H1 (cell line): Measurements from ENCODE around the gene ZNF598. TPM values are rescaled to one million over a fixed set of nuclear protein-coding genes. Genes with fewer than 3 reads are reported as not detected.
A peak's percentile ranks its signal among the peaks of the same experiment; 100 is the strongest.

Experiments
- CTCF ChIA-PET: fragments of 300-600 bp; sonication (Branson Sonifier 250); formaldehyde crosslinking; loops from one replicate; lab custom pipeline; 2021; ENCODE audit not compliant: partially characterized antibody; lab: Charles Lee
- POLR2A ChIA-PET: fragments of 300-600 bp; sonication (Branson Sonifier 250); formaldehyde crosslinking; loops from one replicate; lab custom pipeline; 2021; ENCODE audit warnings: inconsistent platforms; ENCODE audit not compliant: partially characterized antibody; lab: Charles Lee
- DNase-seq, 2 experiments: peaks; one replicate each; pipeline versions ENCODE4 v3.0.0 to v3.0.0-alpha.2; 2010 to 2022; ENCODE audit warnings: low spot score in 2 of 2, low read depth in 1 of 2, mixed read lengths in 1 of 2
- FAIRE-seq: peaks from 2 replicates; lab custom pipeline; 2011; peaks lifted over from hg19 to GRCh38; lab: Jason Lieb, UNC
- H2AFZ ChIP-seq: 2 replicates; pipeline ENCODE4 v1.8.1; 2012; ENCODE audit warnings: low read length, inconsistent platforms
- H2AK5ac ChIP-seq: 2 replicates; pipeline ENCODE4 v1.6.1; 2013; ENCODE audit warnings: low read depth, low read length
- H2BK120ac ChIP-seq: replicated peaks from 2 replicates; pipeline ENCODE3; 2013; ENCODE audit warnings: low read depth, low read length, inconsistent platforms
- H2BK12ac ChIP-seq: 2 replicates; pipeline ENCODE4 v1.6.1; 2013; ENCODE audit warnings: low read depth, low read length
- H2BK15ac ChIP-seq: 2 replicates; pipeline ENCODE4 v1.6.1; 2013; ENCODE audit warnings: low read length
- H2BK20ac ChIP-seq: 2 replicates; pipeline ENCODE4 v1.6.1; 2013; ENCODE audit warnings: low read length
- H2BK5ac ChIP-seq: 2 replicates; pipeline ENCODE4 v1.6.1; 2013; ENCODE audit warnings: low read depth, low read length
- H3K14ac ChIP-seq: 2 replicates; pipeline ENCODE4 v1.6.1; 2013; ENCODE audit warnings: inconsistent platforms; ENCODE audit not compliant: insufficient read length
- H3K18ac ChIP-seq: 2 replicates; pipeline ENCODE4 v1.6.1; 2013; ENCODE audit warnings: low read length; ENCODE audit errors: extremely low read depth
- H3K23ac ChIP-seq: 2 replicates; pipeline ENCODE4 v1.6.1; 2013; ENCODE audit warnings: inconsistent platforms; ENCODE audit not compliant: insufficient read length
- H3K23me2 ChIP-seq: 2 replicates; pipeline ENCODE4 v1.6.1; 2013; ENCODE audit warnings: low read depth, low read length
- H3K27ac ChIP-seq: 2 replicates; pipeline ENCODE4 v1.6.1; 2011; ENCODE audit warnings: low read depth, low read length, inconsistent platforms
- H3K27me3 ChIP-seq, 4 experiments: replicated peaks in 1 of 4; 1 replicate in 1 of 4; 2 replicates in 3 of 4; pipeline versions ENCODE4 v1.6.1 to v1.8.1; 2011 to 2013; ENCODE audit warnings: low read length in 3 of 4, mild to moderate bottlenecking in 3 of 4, inconsistent platforms in 2 of 4, mixed read lengths in 2 of 4, moderate library complexity in 1 of 4; ENCODE audit not compliant: control insufficient read depth in 3 of 4, insufficient read depth in 3 of 4; ENCODE audit errors: extremely low read depth in 1 of 4
- H3K36me3 ChIP-seq, 4 experiments: 2 replicates each; pipeline versions ENCODE4 v1.6.1 to v1.8.1; 2011 to 2013; ENCODE audit warnings: mild to moderate bottlenecking in 4 of 4, low read length in 3 of 4, moderate library complexity in 2 of 4, control low read depth in 1 of 4, inconsistent platforms in 1 of 4; ENCODE audit not compliant: insufficient read depth in 4 of 4, control insufficient read depth in 2 of 4
- H3K4ac ChIP-seq: replicated peaks from 2 replicates; pipeline ENCODE3; 2013; ENCODE audit warnings: low read length, low read depth, mixed read lengths, inconsistent platforms; ENCODE audit not compliant: insufficient read length
- H3K4me1 ChIP-seq, 4 experiments: replicated peaks in 1 of 4; 1 replicate in 1 of 4; 2 replicates in 3 of 4; pipeline versions ENCODE4 v1.6.1 to v1.8.1; 2011 to 2013; ENCODE audit warnings: low read length in 3 of 4, inconsistent platforms in 2 of 4, mixed read lengths in 1 of 4; ENCODE audit not compliant: insufficient read depth in 4 of 4, control insufficient read depth in 3 of 4
- H3K4me2 ChIP-seq, 2 experiments: 2 replicates each; pipeline versions ENCODE4 v1.6.1 to v1.8.1; 2011 to 2013; ENCODE audit warnings: low read depth in 2 of 2, low read length in 2 of 2, control low read depth in 1 of 2, inconsistent platforms in 1 of 2, mild to moderate bottlenecking in 1 of 2; ENCODE audit not compliant: insufficient read depth in 1 of 2
- H3K4me3 ChIP-seq, 4 experiments: fragments of 200-600, 300-600 bp in 1 of 4; sonication (generic), shearing (Covaris generic), sonication (Bioruptor Twin) in 1 of 4; 2 replicates each; pipeline versions ENCODE4 v1.5.1 to v1.8.1; 2011 to 2016; ENCODE audit warnings: low read length in 4 of 4, low read depth in 3 of 4, control low read depth in 2 of 4, inconsistent platforms in 2 of 4, mild to moderate bottlenecking in 2 of 4, mixed read lengths in 1 of 4, moderate library complexity in 1 of 4; ENCODE audit not compliant: insufficient read depth in 2 of 4; ENCODE audit errors: extremely low read depth in 1 of 4
- H3K56ac ChIP-seq: replicated peaks from 2 replicates; pipeline ENCODE3; 2013; ENCODE audit warnings: low read depth, mild to moderate bottlenecking, mixed read lengths, low read length, inconsistent platforms; ENCODE audit not compliant: insufficient read length
- H3K79me1 ChIP-seq: 2 replicates; pipeline ENCODE4 v1.6.1; 2013; ENCODE audit warnings: low read depth, low read length, control low read depth
- H3K79me2 ChIP-seq, 2 experiments: 2 replicates each; pipeline versions ENCODE4 v1.6.1 to v1.8.1; 2012 to 2013; ENCODE audit warnings: low read length in 2 of 2, mild to moderate bottlenecking in 2 of 2, inconsistent platforms in 1 of 2; ENCODE audit not compliant: insufficient read depth in 2 of 2, control insufficient read depth in 1 of 2
- H3K9ac ChIP-seq, 4 experiments: replicated peaks in 1 of 4; 1 replicate in 1 of 4; 2 replicates in 3 of 4; pipeline versions ENCODE4 v1.6.1 to v1.8.1; 2011 to 2013; ENCODE audit warnings: low read depth in 3 of 4, low read length in 3 of 4, control low read depth in 2 of 4, mild to moderate bottlenecking in 2 of 4, moderate library complexity in 2 of 4, inconsistent platforms in 1 of 4; ENCODE audit errors: extremely low read depth in 1 of 4
- H3K9me3 ChIP-seq, 2 experiments: 2 replicates each; pipeline versions ENCODE4 v1.6.1 to v1.8.1; 2012 to 2013; ENCODE audit warnings: mild to moderate bottlenecking in 2 of 2, moderate library complexity in 2 of 2, control low read depth in 1 of 2, inconsistent platforms in 1 of 2, low read depth in 1 of 2, low read length in 1 of 2, mixed read lengths in 1 of 2; ENCODE audit not compliant: insufficient read depth in 2 of 2
- H4K20me1 ChIP-seq, 2 experiments: replicated peaks in 1 of 2; 2 replicates each; pipeline versions ENCODE3 to v1.8.1; 2011 to 2013; ENCODE audit warnings: inconsistent platforms in 2 of 2, low read length in 2 of 2, mild to moderate bottlenecking in 1 of 2; ENCODE audit not compliant: insufficient read depth in 2 of 2, control insufficient read depth in 1 of 2
- H4K5ac ChIP-seq: 2 replicates; pipeline ENCODE4 v1.6.1; 2013; ENCODE audit warnings: low read length, low read depth, mixed read lengths, inconsistent platforms; ENCODE audit not compliant: insufficient read length
- H4K8ac ChIP-seq: 2 replicates; pipeline ENCODE4 v1.8.0; 2013; ENCODE audit warnings: mild to moderate bottlenecking, moderate library complexity, low read length, inconsistent platforms; ENCODE audit not compliant: insufficient read depth; ENCODE audit errors: extremely low read depth
- H4K91ac ChIP-seq: replicated peaks from 2 replicates; pipeline ENCODE3; 2013; ENCODE audit warnings: low read length, mixed read lengths, inconsistent platforms; ENCODE audit not compliant: insufficient read length
- BACH1 ChIP-seq: IDR thresholded peaks from 2 replicates; pipeline ENCODE4 v1.6.1; 2012; ENCODE audit warnings: low read length, improper control_type of control experiment
- BCL11A ChIP-seq, 2 experiments: IDR thresholded peaks; one replicate each; pipeline ENCODE4 v1.6.1; 2011; ENCODE audit warnings: low read depth in 2 of 2, low read length in 2 of 2, mild to moderate bottlenecking in 2 of 2
- CHD1 ChIP-seq: IDR thresholded peaks from 2 replicates; pipeline ENCODE4 v1.6.1; 2012; ENCODE audit warnings: low read depth, low read length, improper control_type of control experiment
- CREB1 ChIP-seq: IDR thresholded peaks from 2 replicates; pipeline ENCODE4 v1.6.1; 2012; ENCODE audit warnings: inconsistent platforms
- HDAC2 ChIP-seq, 2 experiments: fragments of 300-600 bp in 1 of 2; sonication (generic) in 1 of 2; IDR thresholded peaks; 2 replicates each; pipeline ENCODE4 v1.6.1; 2011 to 2012; ENCODE audit warnings: low read depth in 2 of 2, low read length in 2 of 2, mild to moderate bottlenecking in 2 of 2, moderate library complexity in 2 of 2, borderline replicate concordance in 1 of 2, inconsistent platforms in 1 of 2
- KDM4A ChIP-seq: IDR thresholded peaks from one replicate; pipeline ENCODE4 v1.7.1; 2012; ENCODE audit warnings: low read depth, mild to moderate bottlenecking, moderate library complexity, low read length, inconsistent platforms; ENCODE audit not compliant: severe bottlenecking
- RBBP5 ChIP-seq: IDR thresholded peaks from 2 replicates; pipeline ENCODE4 v1.7.1; 2012; ENCODE audit warnings: low read depth, mild to moderate bottlenecking, inconsistent platforms, low read length, moderate library complexity, borderline replicate concordance
- SIN3A ChIP-seq, 2 experiments: IDR thresholded peaks in 1 of 2; conservative IDR thresholded peaks in 1 of 2; 2 replicates each; pipeline ENCODE4 v1.6.1; 2011 to 2012; ENCODE audit warnings: low read length in 2 of 2, improper control_type of control experiment in 1 of 2, low read depth in 1 of 2, mild to moderate bottlenecking in 1 of 2
- WGBS, 2 experiments: shearing (Covaris generic) in 1 of 2; methylation state at CpG; one replicate each; pipeline versions ENCODE4 v1.1.6 to v1.1.7; 2013 to 2015; ENCODE audit warnings: low lambda C conversion rate in 2 of 2, mixed read lengths in 2 of 2, inconsistent platforms in 1 of 2, low coverage in 1 of 2, missing lambda C conversion rate in 1 of 2; ENCODE audit not compliant: insufficient replicate concordance in 2 of 2, insufficient coverage in 1 of 2, insufficient read length in 1 of 2; ENCODE audit errors: extremely low coverage in 1 of 2, missing lambda C conversion rate in 1 of 2; 5-methylcytosine and 5-hydroxymethylcytosine counted together
- polyA plus RNA-seq, 7 experiments: library from polyadenylated mRNA; depleted of rRNA in 3 of 7; stranded (reverse) in 5 of 7; unstranded in 2 of 7; fragments of >200 nt in 5 of 7; fragments of 200-250 nt in 2 of 7; gene quantifications; 1 replicate in 5 of 7; 2 replicates in 1 of 7; 4 replicates in 1 of 7; pipeline versions ENCODE4 v1.2.1 to v1.2.3, GENCODE V29; 2011 to 2013; ENCODE audit warnings: missing spikeins in 2 of 7, mixed read lengths in 2 of 7
- total RNA-seq: library from RNA; stranded (reverse); fragmentation: NEBNext Ultra II Directional; extraction: Animal tissue kit (Norgen Biotek cat#: 25700); gene quantifications from 2 replicates; pipeline ENCODE4 v1.2.1, GENCODE V29; 2021
- TF ChIP-seq, protein P1 (sequence below): IDR thresholded peaks from 2 replicates; pipeline ENCODE4 v1.6.1; 2012; ENCODE audit warnings: inconsistent platforms
- TF ChIP-seq, protein P2 (sequence below): IDR thresholded peaks from 2 replicates; pipeline ENCODE4 v1.6.1; 2011; ENCODE audit warnings: low read depth, mild to moderate bottlenecking, low read length; ENCODE audit not compliant: insufficient read depth

The ZNF598 gene
- total and polyA plus RNA-seq, 2 of the 8 experiments (the other 6 are each of a cell fraction or from before 2014, with no cell fraction given): 29.3 to 47.6 TPM

DNA sequence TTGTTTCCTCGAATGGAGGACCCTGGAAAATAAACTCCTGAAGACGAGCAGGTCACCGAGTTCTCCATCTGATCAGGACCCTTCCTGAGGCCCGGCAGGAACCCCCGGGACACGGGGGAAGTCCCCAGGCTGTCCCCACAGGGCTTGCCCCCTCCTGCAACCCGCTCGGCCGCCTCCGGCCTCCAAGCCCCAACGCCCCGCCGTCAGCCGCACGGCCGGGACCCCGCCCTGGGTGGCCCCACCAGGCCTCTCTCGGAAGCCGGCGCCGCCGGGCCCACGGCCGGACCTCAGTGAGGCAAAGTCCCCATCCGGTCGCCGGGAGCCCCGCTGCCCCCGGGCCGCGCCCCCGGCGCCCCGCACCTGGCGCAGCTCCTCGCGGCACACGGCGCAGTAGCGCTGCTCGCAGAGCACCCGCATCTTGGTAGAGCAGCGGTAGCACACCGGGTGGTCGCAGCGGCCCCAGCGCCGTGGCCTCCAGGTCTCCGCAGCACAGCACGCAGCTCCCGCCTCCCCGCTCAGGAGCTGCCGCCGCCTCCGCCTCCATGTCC, 383 bp downstream of the ZNF598 start:
- Histone ChIP-seq H2AK5ac (0 out of 2 replicates have a peak overlapping the region, but pooled peaks have one; percentile 53), H3K79me2 (peaks cover 22 to 43% of the 10 kb centered on the region in 2 experiments; a peak in 3 of 4 replicates), H3K9ac (peak overlapping the region; percentile 51 to 83 (median 76)), H4K20me1 (peaks cover 17 to 41% of the 10 kb centered on the region in 2 experiments), H4K8ac (no peak overlapping the region), H3K56ac (no peak overlapping the region), H2BK20ac (no peak overlapping the region), H3K23me2 (peaks cover 12% of the 10 kb centered on the region; the same call in 1 of the 2 replicates), H3K14ac (no peak overlapping the region), H3K9me3 (no peaks in the 10 kb centered on the region), H4K91ac (no peak overlapping the region), H2BK120ac (no peak overlapping the region), H4K5ac (peak overlapping the region; percentile 31), H3K36me3 (0 out of 8 replicates have a peak, but pooled peaks cover 0 to 2% (median 0%) of the 10 kb centered on the region in 4 experiments), H3K79me1 (peaks cover 9% of the 10 kb centered on the region; the same call in 1 of the 2 replicates), H2AFZ (no peak overlapping the region), H3K4me3 (peak overlapping the region; percentile 66 to 95 (median 83)), H3K18ac (no peak overlapping the region), H3K23ac (no peak overlapping the region), H3K4me1 (peaks cover 3 to 33% (median 20%) of the 10 kb centered on the region in 4 experiments), H3K27me3 (no peaks in the 10 kb centered on the region), H3K4me2 (peak overlapping the region; percentile 89 to 92), H3K27ac (peak overlapping the region; percentile 61; the same call in 1 of the 2 replicates), H2BK12ac (no peak overlapping the region), H2BK15ac (no peak overlapping the region), H2BK5ac (no peak overlapping the region; the same call in 1 of the 2 replicates), H3K4ac (no peak overlapping the region)
- ChIA-PET CTCF (interaction anchor here (1.4 to 2.2 kb wide), 4 partner anchors 7 to 47 kb away, joined by 3 to 7 read pairs (median 6); partner anchors contain the start of gene NPW), POLR2A (interaction anchor here (0.6 to 2.8 kb wide), 12 partner anchors 8 to 492 kb away, joined by 3 to 17 read pairs (median 4); partner anchors contain the start of genes RPS2, TBL3 and TRAF7)
- DNase-seq (no peak), FAIRE-seq (no peak)
- WGBS, 2 experiments: 2% methylated on average over 8 of the region's 55 CpGs; no CpG with 5 or more reads in 1 of the 2 experiments
- TF ChIP-seq SIN3A (conservative IDR thresholded peaks at IDR 0.05 in 1 of 2, IDR thresholded peaks at IDR 0.05 in 1 of 2; ENCODE audit: low read depth in 1 of 2, low read length in 2 of 2) (0 out of 4 replicates have a peak, but pooled peaks of 1 of the 2 experiments have one; percentile 17), RBBP5 (0 out of 2 replicates have a peak, but pooled peaks have one; percentile 11), KDM4A (peak; percentile 80), BACH1 (no peak), CHD1 (no peak), HDAC2 (IDR thresholded peaks at IDR 0.05; ENCODE audit: borderline replicate concordance in 1 of 2, low read depth in 2 of 2, low read length in 2 of 2) (0 out of 4 replicates have a peak, but pooled peaks of 1 of the 2 experiments have one; percentile 21), BCL11A (IDR thresholded peaks at IDR 0.05; ENCODE audit: low read depth in 2 of 2, low read length in 2 of 2) (no peak), CREB1 (no peak)
- TF ChIP-seq, protein P1, sequence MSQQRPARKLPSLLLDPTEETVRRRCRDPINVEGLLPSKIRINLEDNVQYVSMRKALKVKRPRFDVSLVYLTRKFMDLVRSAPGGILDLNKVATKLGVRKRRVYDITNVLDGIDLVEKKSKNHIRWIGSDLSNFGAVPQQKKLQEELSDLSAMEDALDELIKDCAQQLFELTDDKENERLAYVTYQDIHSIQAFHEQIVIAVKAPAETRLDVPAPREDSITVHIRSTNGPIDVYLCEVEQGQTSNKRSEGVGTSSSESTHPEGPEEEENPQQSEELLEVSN: no peak; the same call in 1 of the 2 replicates
- TF ChIP-seq, protein P2, sequence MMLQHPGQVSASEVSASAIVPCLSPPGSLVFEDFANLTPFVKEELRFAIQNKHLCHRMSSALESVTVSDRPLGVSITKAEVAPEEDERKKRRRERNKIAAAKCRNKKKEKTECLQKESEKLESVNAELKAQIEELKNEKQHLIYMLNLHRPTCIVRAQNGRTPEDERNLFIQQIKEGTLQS: no peak
